Measurements from ENCODE around the gene MYO1E.

The MYO1E gene

GRCh38 chr15:59315914-59316451, 56.7 kb downstream of the MYO1E start:
- no peak for DNase-seq (ENCODE audit: low read depth, low spot score)

- DNase-seq (ENCODE audit: low read depth, low spot score): no peak
Observed at GRCh38 chr15:59313641-59314332, 58.9 kb downstream of the MYO1E start.

GRCh38 chr15:59312205-59312604, 60.5 kb downstream of the MYO1E start:
- DNase-seq (ENCODE audit: low read depth, low spot score): no peak

GRCh38 chr15:59311195-59311594, 61.5 kb downstream of the MYO1E start:
- DNase-seq (ENCODE audit: low read depth, low spot score): no peak

GRCh38 chr15:59309405-59309804, 63.3 kb downstream of the MYO1E start:
- no peak for DNase-seq (ENCODE audit: low read depth, low spot score)

- no peak for DNase-seq (ENCODE audit: low read depth, low spot score)
Observed at GRCh38 chr15:59307165-59307537, 65.5 kb downstream of the MYO1E start.

- no peak for DNase-seq (ENCODE audit: low read depth, low spot score)
Observed at GRCh38 chr15:59306520-59307164, 66.0 kb downstream of the MYO1E start.

GRCh38 chr15:59304807-59305206, 67.9 kb downstream of the MYO1E start:
- DNase-seq (ENCODE audit: low read depth, low spot score): no peak

GRCh38 chr15:59304034-59304795, 68.5 kb downstream of the MYO1E start:
- DNase-seq (ENCODE audit: low read depth, low spot score): no peak

GRCh38 chr15:59303633-59304032, 69.0 kb downstream of the MYO1E start:
- DNase-seq (ENCODE audit: low read depth, low spot score): no peak

- DNase-seq (ENCODE audit: low read depth, low spot score): no peak
Observed at GRCh38 chr15:59303136-59303535, 69.5 kb downstream of the MYO1E start.

- DNase-seq (ENCODE audit: low read depth, low spot score): no peak
Observed at GRCh38 chr15:59301527-59301926, 71.1 kb downstream of the MYO1E start.

GRCh38 chr15:59300618-59301139, 72.0 kb downstream of the MYO1E start:
- no peak for DNase-seq (ENCODE audit: low read depth, low spot score)

GRCh38 chr15:59299929-59300617, 72.6 kb downstream of the MYO1E start:
- peak; percentile 55 for DNase-seq (ENCODE audit: low read depth, low spot score)

- no peak for DNase-seq (ENCODE audit: low read depth, low spot score)
Observed at GRCh38 chr15:59298854-59299250, 73.8 kb downstream of the MYO1E start.

GRCh38 chr15:59298225-59298853, 74.3 kb downstream of the MYO1E start:
- DNase-seq (ENCODE audit: low read depth, low spot score): no peak

- no peak for DNase-seq (ENCODE audit: low read depth, low spot score)
Observed at GRCh38 chr15:59296181-59296617, 76.5 kb downstream of the MYO1E start.

- no peak for DNase-seq (ENCODE audit: low read depth, low spot score)
Observed at GRCh38 chr15:59295261-59296001, 77.2 kb downstream of the MYO1E start.

- no peak for DNase-seq (ENCODE audit: low read depth, low spot score)
Observed at GRCh38 chr15:59294574-59295260, 78.0 kb downstream of the MYO1E start.

All from smooth muscle cell of the brain vasculature (primary cell).